ENCODE results near the gene GNAT3. TPM values are rescaled to one million over a fixed set of nuclear protein-coding genes. Genes with fewer than 3 reads are reported as not detected.

Gene GNAT3
- total RNA-seq, result not detected

GRCh38 chr7:80511964-80512363 lies at the start of gene GNAT3:
Gene GNAT3 (minus strand): TSS chr7:80512064. CDS start chr7:80511926, 138 bp downstream.
- DNase-seq (ENCODE audit: low spot score) (no peak), ATAC-seq (ENCODE audit: low FRiP score) (no peak)
- TF ChIP-seq CTCF (IDR thresholded peaks at IDR 0.05), result no peak

- TF ChIP-seq CTCF (IDR thresholded peaks at IDR 0.05), result no peak
- no peak for ATAC-seq (ENCODE audit: low FRiP score)
Measured at GRCh38 chr7:80558116-80558515, 46.3 kb upstream of the GNAT3 start.

GRCh38 chr7:80552031-80552694 lies 40.3 kb upstream of the GNAT3 start:
- TF ChIP-seq CTCF (IDR thresholded peaks at IDR 0.05), result no peak
- DNase-seq (ENCODE audit: low spot score) (no peak), ATAC-seq (ENCODE audit: low FRiP score) (no peak)

More at GRCh38 chr7:80558116-80558515, 46.3 kb upstream of the GNAT3 start:
- no peak for DNase-seq (ENCODE audit: low spot score)

GRCh38 chr7:80550005-80550404 lies 38.1 kb upstream of the GNAT3 start:
- no peak for TF ChIP-seq CTCF (IDR thresholded peaks at IDR 0.05)
- ATAC-seq (ENCODE audit: low FRiP score) (no peak), DNase-seq (ENCODE audit: low spot score) (no peak)

GRCh38 chr7:80548840-80549530 lies 37.1 kb upstream of the GNAT3 start:
- DNase-seq (ENCODE audit: low spot score), result no peak
- TF ChIP-seq CTCF (IDR thresholded peaks at IDR 0.05), result no peak
- ATAC-seq (ENCODE audit: low FRiP score), result peak; percentile 51

GRCh38 chr7:80542398-80542797 lies 30.5 kb upstream of the GNAT3 start:
- no peak for ATAC-seq (ENCODE audit: low FRiP score)
- no peak for DNase-seq (ENCODE audit: low spot score)
- TF ChIP-seq CTCF (IDR thresholded peaks at IDR 0.05), result no peak

- no peak for TF ChIP-seq CTCF (IDR thresholded peaks at IDR 0.05)
- DNase-seq (ENCODE audit: low spot score), result no peak
- no peak for ATAC-seq (ENCODE audit: low FRiP score)
Measured at GRCh38 chr7:80540836-80541235, 29.0 kb upstream of the GNAT3 start.

All from omental fat pad (tissue), 4 donors.